Middle frontal gyrus (tissue), 1 donor: Measurements from ENCODE around the gene UGT1A10.

Experiments
- DNase-seq: peaks from one replicate; pipeline ENCODE4 v3.0.0-alpha.2; 2015; ENCODE audit warnings: low spot score; ENCODE audit errors: extremely low spot score

UGT1A10 gene

GRCh38 chr2:233768076-233768475 lies 131.8 kb downstream of the UGT1A10 start:
- DNase-seq = no peak

- no peak for DNase-seq
These were observed 133.0 kb downstream of the UGT1A10 start for GRCh38 chr2:233769260-233769659.

- no peak for DNase-seq
These were observed 135.9 kb downstream of the UGT1A10 start for GRCh38 chr2:233772153-233772552.

GRCh38 chr2:233772583-233772982 lies 136.3 kb downstream of the UGT1A10 start:
- no peak for DNase-seq

- DNase-seq = no peak
These were observed 137.6 kb downstream of the UGT1A10 start for GRCh38 chr2:233773854-233774253.

- DNase-seq = no peak
These were observed 139.2 kb downstream of the UGT1A10 start for GRCh38 chr2:233775414-233775813.

GRCh38 chr2:233778030-233778429 lies 141.8 kb downstream of the UGT1A10 start, which contains the start of gene MROH2A:
Gene MROH2A (plus strand): TSS chr2:233778330. CDS start chr2:233779359, 1,029 bp downstream.
- no peak for DNase-seq

GRCh38 chr2:233779722-233780121 lies 143.5 kb downstream of the UGT1A10 start:
- no peak for DNase-seq

GRCh38 chr2:233780771-233781170 lies 144.5 kb downstream of the UGT1A10 start:
- no peak for DNase-seq

- DNase-seq = no peak
These were observed 153.3 kb downstream of the UGT1A10 start for GRCh38 chr2:233789554-233789953.

- no peak for DNase-seq
These were observed 155.1 kb downstream of the UGT1A10 start for GRCh38 chr2:233791151-233791882.

- no peak for DNase-seq
These were observed 155.7 kb downstream of the UGT1A10 start for GRCh38 chr2:233791883-233792329.

GRCh38 chr2:233792720-233793119 lies 156.5 kb downstream of the UGT1A10 start:
- DNase-seq = no peak

- no peak for DNase-seq
These were observed 157.3 kb downstream of the UGT1A10 start for GRCh38 chr2:233793465-233794127.

- no peak for DNase-seq
These were observed 157.9 kb downstream of the UGT1A10 start for GRCh38 chr2:233794128-233794658.

- DNase-seq = no peak
These were observed 159.5 kb downstream of the UGT1A10 start for GRCh38 chr2:233795735-233796171.

GRCh38 chr2:233796254-233796653 lies 160.0 kb downstream of the UGT1A10 start:
- no peak for DNase-seq

- no peak for DNase-seq
These were observed 162.3 kb downstream of the UGT1A10 start for GRCh38 chr2:233798335-233799086.

- DNase-seq = no peak
These were observed 162.9 kb downstream of the UGT1A10 start for GRCh38 chr2:233799087-233799665.

- no peak for DNase-seq
These were observed 163.5 kb downstream of the UGT1A10 start for GRCh38 chr2:233799716-233800115.

GRCh38 chr2:233800208-233800607 lies 164.0 kb downstream of the UGT1A10 start:
- DNase-seq = no peak
